ENCODE measurements around the gene OR51L1. TPM values are rescaled to one million over a fixed set of nuclear protein-coding genes. Genes with fewer than 3 reads are reported as not detected.
A peak's percentile ranks its signal among the peaks of the same experiment; 100 is the strongest.
"Not testable (repeated sequence)": the region's sequence is repeated elsewhere in the genome, so short reads cannot be mapped to it uniquely, and the experiment has no call there.

The OR51L1 gene, protein sequence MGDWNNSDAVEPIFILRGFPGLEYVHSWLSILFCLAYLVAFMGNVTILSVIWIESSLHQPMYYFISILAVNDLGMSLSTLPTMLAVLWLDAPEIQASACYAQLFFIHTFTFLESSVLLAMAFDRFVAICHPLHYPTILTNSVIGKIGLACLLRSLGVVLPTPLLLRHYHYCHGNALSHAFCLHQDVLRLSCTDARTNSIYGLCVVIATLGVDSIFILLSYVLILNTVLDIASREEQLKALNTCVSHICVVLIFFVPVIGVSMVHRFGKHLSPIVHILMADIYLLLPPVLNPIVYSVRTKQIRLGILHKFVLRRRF
- under 1 TPM; 0.01 to 0.04 (median 0.04) TPM for polyA plus RNA-seq (ENCODE audit: insufficient read depth in 1 of 5, insufficient read length in 5 of 5, low replicate concordance in 1 of 5)
- long read RNA-seq, donor 1 = 0 reads
- long read RNA-seq, donor 2 = 0 reads
- long read RNA-seq, donor 3 = 0 reads
- long read RNA-seq, donor 4 = 0 reads
- long read RNA-seq, donor 5 = 0 reads
- long read RNA-seq, donor 6 = 0 reads
- long read RNA-seq, donor 7 = 0 reads
- long read RNA-seq, donor 8 = 0 reads

DNA sequence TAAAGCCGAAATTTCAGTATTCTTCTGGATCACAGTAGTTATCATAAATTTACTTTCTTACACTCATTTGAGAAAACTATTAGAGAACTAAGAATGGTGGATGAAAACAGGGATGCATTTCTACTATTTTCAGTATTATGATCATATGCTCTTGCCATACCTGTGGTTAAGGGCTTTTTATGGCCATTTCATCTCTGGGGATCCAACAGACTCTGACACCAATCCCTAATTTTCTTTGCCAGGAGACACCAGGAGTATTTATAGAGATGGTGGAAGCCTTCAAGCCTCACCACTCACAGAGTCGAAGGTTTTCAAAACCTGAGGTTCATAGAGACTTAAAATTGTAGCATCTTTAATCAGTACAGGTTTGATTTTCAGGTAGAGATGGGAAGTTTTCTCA lies at the start of gene OR51L1:
TSS of gene OR51L1 (plus strand) at position 301 of the 400 bp plus-strand sequence. CDS start 4,132 bp downstream, outside the sequence.
- no peak for DNase-seq

DNA sequence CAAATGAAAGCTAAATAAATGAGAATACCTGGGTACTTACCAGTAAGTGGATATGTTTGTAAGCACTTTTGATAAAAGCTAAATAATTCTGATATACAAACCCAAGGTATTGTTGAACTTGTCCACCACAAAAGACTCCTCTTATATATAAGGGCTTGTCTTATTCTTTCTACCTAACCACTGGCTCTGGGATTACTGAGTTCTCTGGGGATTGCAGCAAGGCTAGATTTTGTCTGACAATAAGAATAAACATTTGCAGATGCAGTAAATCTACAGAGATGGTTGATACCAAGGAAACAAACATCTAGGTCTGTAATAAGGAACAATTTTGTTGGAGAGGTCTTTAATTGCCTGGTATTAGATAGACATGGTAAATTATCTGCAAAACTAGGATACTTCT lies 47.1 kb upstream of the OR51L1 start, which contains the start of gene OR51A4:
TSS of gene OR51A4 (minus strand) at position 101 of the 400 bp plus-strand sequence. CDS start 505 bp downstream, outside the sequence.
- no peak for DNase-seq

DNA sequence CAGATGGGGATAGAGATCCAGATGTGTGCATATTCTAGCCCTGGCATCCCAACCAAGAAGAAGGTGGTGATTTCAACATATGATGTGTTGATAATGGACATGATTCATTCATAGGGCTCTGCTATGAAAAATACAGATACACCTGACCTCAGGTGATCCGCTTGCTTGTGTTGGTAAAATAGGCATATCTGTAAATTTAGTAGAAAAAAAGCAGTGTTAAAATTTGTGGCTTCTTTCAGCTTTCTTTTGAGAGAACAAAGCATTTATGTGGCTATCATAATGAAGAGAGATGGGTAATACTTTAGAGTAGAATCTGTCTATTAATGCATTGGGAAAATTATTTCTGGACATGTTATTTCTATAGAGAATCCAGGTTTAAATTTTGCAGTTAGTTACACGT lies 39.0 kb upstream of the OR51L1 start, which contains the start of gene OR51A2:
TSS of gene OR51A2 (minus strand) at position 101 of the 400 bp plus-strand sequence. CDS start at position 101, 0 bp downstream.
- DNase-seq = not testable (repeated sequence)

GRCh38 chr11:4957396-4957795 lies 37.3 kb upstream of the OR51L1 start:
- DNase-seq = no peak

DNA sequence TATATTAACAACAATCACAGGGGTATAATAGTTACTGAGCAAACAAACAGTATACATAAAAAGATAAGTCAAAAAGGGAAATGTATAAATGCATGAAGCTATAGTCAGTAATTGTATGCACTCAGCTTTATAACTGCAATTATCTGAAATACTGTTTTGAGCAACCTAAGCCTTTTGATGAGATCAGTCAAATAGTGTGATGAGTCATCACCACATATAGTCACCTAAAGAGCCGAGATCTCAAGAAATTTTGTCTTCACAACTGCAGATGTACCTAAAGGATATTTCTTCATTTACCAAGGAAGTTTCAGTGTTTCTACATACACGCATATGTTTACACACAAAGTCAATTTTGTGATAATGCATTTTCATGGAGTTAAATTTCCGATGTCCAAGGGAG lies 33.8 kb upstream of the OR51L1 start:
- DNase-seq = no peak

- no peak for DNase-seq
These were observed 31.8 kb upstream of the OR51L1 start for GRCh38 chr11:4962816-4963215.

GRCh38 chr11:4975436-4975835 lies 19.2 kb upstream of the OR51L1 start:
- DNase-seq = no peak

- DNase-seq = peak; percentile 11 to 14
These were observed 15.6 kb upstream of the OR51L1 start for GRCh38 chr11:4979036-4979435.

DNA sequence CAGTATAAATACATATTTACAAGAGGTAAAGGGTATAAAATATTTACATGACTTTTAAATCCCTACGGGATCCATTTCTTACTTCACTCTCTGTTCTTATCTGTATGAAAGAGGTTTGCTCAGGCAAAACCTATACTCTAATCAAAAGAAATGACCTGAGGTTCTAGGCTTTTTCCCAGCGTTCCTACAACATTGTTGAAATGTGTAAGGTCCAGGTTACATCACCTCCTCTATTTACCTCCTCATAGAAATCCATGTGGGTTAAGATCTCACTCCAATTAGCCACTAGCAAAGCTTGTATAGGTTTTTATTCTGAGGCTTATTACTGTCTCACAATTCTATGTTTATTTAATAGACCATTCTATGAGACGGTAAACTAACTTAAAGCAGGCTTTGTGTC lies 12.0 kb upstream of the OR51L1 start:
- no peak for DNase-seq

DNA sequence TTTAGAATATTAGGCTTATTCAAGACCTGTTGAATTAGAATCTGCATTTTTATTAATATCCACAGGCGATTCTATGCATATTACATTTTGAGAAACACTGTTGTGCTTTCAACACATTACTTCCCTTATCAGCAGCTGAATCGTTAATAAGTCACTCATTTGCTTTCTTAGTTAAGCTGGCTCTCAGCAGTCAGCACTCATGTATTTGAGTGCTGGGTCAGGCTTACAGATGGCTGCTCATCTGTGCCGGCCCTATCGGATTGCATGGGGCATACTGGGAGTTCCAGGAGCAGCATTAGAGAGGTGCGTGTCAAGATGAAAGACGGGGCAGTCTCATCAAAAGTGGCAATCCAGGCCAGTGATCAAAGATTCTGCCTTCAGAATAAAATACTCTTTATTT lies 10.8 kb upstream of the OR51L1 start:
- peak; percentile 34 to 48 for DNase-seq

DNA sequence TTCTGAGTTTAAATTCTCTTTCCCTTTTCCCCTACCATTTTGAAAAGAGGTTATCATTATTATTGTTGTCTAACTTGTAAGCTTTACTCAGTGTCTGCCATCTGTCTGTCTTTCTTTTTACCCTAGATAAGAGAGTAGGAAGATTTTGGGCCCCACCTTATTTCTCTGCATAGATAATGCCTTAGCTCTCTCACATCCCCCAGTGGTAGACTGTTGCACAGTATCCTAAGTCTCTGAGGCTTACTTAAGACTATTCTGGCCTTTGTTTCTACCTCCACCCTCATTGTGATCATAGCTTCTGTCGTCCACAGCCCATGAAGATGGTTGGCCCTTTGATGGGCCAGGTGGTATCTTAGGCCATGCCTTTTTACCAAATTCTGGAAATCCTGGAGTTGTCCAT lies 3.6 kb upstream of the OR51L1 start:
- DNase-seq = no peak

DNA sequence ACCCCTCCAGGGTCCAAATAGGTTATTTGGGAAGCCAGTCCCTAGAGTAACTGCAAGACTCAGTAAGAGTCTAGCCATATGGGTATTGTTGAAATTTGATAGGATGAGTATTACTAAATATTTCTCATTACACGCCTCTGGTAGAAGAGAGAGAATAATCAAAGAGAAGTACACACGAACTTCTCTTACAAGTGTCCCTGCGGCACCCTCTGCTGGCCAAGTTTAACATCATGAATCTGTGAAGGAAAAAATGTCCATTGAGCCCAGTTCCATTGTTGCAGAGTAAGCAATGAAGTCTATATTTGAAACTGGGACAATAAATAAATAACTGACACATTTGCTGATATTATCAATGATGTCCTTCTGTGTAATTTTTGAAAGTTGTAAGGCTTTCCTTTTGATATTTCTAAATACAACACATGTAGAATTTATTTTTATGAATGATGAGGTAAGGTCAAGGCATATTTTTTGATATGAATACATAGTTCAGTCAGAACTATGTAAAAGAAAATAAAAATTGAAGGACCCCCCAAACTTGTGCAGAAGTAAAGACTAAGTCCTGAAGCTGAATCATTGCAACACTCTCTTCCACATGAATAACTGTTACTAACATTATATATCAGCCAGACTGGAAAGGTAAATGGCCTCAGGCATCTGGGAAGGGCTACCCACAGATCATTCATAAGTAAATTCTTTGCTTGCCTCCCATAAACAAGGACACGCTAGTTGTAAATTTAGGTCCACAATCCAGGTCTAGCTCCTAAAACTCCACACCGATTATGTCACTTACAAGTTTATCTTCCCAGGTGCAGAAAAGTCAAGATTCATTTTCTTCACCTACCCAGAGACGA lies 10.0 kb downstream of the OR51L1 start:
- peak; percentile 38 to 46 for DNase-seq

- DNase-seq = no peak
These were observed 12.9 kb downstream of the OR51L1 start for GRCh38 chr11:5007561-5007960.

DNA sequence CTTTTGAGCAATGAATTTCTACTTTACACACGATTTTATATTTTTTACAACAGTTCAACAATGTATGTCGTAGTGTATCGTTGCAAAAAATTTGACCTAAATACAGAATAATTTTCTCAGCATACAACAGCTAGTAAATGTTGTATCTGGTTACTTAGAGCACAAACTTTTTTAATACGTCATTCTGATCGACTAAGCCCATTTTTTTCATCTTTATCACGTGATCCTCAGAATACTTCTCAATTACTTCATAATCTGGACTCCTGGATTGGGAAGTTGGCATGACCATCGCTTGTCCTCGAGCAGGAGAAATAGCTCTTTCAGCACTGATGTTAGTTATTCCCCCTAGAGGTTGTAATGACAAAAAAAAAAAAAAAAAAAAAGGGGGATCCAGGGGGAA lies 16.6 kb downstream of the OR51L1 start:
- no peak for DNase-seq

GRCh38 chr11:5013012-5013411 lies 18.4 kb downstream of the OR51L1 start:
- no peak for DNase-seq

DNA sequence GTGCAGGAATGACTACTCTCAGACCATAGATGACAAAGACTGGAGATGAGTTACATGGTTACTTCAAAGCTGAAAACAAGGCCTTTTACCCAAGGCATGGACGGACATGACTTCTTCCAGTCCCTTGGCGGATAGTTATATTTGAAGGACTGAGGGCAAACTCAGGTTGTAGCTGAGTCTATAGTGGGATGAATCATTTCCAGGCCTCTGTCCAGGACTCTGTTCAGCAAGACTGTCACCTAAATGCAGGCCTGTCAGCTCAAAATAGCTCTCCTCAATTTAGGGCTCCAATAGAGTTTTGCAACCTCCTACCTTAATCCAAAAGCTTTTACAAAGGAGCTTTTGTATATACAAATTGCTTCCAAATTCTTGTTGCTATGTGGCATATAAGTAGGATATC lies 27.3 kb downstream of the OR51L1 start:
- DNase-seq = no peak

DNA sequence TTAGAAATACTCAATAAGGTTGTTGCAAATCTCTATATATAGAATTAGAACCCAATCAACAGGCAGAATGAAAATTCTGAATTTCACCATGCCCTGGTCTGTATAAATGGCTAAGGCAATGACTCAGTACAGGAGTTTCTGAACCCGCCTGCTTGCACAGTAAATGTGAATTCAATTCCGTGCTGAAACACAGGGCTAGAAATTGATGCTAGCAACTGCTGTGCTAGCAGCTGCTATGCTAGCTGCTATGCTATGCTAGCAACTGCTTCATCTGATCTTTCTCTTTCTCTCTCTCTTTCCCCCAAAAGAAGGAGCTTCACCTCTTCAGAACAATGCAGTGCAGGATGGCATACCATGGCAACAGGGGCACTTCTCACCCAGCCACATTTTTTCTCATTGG lies 42.0 kb downstream of the OR51L1 start:
- DNase-seq = no peak

DNA sequence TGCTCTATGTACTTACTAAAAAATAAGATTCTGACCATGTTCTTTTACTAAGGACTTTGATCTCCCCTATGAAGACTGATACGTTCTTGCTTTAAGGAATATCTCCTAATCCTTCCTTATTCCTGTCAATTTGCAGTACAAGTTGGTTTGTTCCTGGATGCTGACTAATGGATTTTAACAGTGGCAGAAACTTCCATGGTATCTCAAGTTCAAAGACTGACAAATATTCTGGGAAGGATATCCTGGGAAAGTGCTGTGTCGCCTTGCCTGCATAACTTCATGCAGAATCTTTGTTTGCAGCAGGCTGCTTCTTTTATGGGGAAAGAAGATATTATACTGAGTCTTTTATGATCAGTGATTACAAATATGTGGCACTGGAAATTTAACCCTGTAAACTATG lies 43.3 kb downstream of the OR51L1 start:
- no peak for DNase-seq

- no peak for DNase-seq
These were observed 43.7 kb downstream of the OR51L1 start for GRCh38 chr11:5038341-5038740.

GRCh38 chr11:5040876-5041275 lies 46.2 kb downstream of the OR51L1 start:
- DNase-seq = no peak

GRCh38 chr11:5042091-5042490 lies 47.4 kb downstream of the OR51L1 start:
- no peak for DNase-seq

DNA sequence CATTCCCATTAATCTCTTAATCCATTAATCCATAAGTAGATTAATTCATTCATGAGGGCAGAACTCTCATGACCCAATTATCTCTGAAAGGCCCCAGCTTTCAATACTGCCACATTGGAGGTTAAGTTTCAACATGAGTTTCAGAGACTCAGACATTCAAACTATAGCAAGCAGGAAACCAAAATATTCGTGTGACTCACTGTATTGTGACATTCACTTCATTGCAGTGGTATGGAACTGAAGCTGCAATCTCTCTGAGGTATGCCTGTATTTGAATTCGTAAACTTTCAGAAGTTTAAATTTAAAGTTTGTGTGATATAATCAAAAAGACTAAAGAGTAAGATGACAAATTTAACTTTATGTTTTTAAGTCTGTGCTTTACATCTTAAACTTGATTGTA lies 48.7 kb downstream of the OR51L1 start:
- DNase-seq = no peak

All from right lung (tissue), 10 donors.